ENCODE data around the gene SAMD9.

- TF ChIP-seq EZH2 (IDR thresholded peaks at IDR 0.05; ENCODE audit: borderline replicate concordance), result no peak
- peak; percentile 16 for TF ChIP-seq CTCF (IDR thresholded peaks at IDR 0.05; ENCODE audit: poor library complexity)
- TF ChIP-seq EZH2phosphoT487 (IDR thresholded peaks at IDR 0.05; ENCODE audit: low read depth, severe bottlenecking, unreplicated experiment), result no peak
Observed at GRCh38 chr7:93092757-93093370, 24.9 kb downstream of the SAMD9 start.

All from hepatocyte (in vitro differentiated cells).